HG03095 (cell line): Measurements from ENCODE around the gene CASR.

Source experiments
- ATAC-seq: cut with Tn5 transposase; IDR thresholded peaks from one replicate; pipeline ENCODE4 v1.9.1; 2021; ENCODE audit warnings: moderate library complexity; ENCODE audit not compliant: unreplicated experiment

Gene CASR

DNA sequence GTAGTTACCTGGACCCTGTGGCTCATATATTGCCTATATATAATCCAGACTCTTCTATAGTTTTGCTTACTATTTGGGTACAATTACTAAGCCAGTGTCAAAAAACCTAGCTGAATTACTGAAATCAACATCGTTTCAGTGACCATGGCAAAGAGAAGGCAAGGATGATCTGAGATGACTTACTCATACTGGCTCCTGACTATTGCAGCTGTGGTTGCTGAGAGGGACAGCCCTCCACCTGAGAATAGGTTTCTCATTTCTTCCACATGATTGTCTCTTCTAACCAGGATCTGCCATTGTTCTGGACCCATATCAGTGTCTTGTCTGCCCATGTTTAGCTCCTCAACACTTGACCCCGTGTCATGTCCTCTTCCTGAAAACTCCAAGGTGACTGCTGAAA lies 30.2 kb downstream of the CASR start:
- no peak for ATAC-seq

DNA sequence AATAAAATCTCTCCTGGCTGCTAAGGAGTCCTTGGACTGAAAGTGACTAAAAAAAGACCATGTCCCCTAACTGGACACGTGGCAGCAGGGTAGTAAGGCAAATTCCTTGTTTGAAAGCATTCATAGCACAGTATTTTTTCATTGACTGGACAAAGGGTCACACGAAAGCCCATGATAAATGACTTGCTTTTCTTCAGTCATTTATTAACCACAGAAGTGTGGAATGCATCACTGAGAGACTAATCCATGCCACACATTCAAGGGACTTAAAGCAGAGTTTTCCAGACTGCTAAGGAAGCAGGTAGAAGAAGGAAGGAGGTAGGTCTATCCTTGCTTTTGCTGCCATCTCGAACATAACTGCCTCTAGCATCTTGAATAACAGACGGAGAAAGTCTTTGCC lies 31.2 kb downstream of the CASR start:
- no peak for ATAC-seq

DNA sequence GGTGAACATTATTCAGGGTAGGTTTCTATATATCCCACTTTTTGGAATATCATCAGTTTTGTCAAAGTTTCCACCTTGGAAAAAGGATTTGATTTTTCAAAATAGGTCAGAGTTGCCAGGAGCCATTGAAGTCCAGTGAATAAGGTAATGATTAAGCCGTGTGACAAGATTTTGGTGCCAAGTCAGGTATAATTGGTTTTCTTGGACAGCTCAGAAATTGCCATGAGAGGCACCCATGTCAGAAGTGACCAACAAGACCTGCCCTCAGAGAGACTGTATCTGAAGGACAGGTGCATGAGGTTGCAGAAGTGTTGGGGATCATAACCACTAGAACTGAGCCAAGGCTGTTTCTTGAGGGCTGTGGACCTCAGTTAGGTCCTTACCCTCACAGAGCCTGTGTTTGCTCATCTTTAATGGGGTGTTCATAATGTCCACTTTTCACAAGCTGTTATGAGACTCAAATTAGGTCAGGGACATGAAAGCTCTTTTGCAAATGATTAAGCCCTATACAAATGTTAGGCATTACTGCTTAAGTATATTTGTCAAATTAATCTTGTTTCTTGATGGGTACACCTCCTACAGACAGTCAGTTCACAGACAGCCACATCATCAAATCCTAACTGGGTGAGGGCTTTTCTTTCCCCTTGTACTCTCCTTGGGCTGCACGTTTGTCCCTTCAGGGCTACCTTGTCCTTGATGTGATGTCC lies 32.3 kb downstream of the CASR start:
- ATAC-seq, result no peak

DNA sequence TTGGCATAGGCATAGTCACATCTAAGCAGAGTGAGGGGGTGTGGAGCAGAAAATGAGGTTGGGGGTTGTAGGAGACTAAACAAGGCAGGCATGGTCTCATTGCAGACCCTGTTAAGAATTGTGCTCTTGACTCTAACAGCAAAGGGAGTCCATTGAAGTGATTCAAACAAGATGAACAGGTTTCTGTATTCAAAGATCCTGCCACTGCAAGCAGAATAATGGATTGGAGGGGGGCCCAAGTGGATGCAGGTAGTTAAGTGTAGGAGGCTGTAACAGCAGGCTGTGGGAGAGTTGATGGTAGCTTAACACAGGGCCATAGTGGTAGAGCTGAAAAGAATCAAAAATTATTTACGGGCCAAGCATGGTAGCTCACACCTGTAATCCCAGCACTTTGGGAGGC lies 34.4 kb downstream of the CASR start:
- ATAC-seq, result no peak

DNA sequence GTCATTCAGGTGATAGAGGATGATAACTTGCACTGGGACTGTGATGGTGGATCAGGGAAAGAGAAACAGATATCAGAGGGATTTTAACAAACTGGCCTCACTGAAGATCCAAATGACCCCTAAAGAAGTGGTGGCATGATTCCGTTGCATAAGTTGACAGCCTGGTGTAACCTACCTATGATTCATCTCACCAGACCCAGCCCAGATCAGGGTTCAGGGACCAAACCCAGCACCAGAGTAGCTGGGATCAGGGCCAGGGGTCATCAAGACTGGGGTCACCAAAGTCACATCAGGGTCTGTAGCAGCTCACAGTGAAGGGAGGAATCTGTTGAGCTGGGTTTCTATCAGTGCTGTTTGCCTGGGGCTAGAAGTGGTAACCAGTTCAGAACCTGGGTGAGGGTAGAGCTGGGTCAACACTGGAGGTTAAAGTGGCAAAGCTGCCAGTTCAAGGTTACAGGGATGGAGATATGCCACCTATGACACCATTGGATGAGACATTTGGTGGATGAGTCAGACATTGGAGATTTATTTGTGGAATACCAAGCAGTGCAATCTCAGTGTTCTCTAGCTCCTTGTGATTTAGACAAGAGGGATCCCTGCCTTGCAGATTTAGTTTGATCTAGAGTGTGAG lies 35.9 kb downstream of the CASR start:
- ATAC-seq, result no peak

DNA sequence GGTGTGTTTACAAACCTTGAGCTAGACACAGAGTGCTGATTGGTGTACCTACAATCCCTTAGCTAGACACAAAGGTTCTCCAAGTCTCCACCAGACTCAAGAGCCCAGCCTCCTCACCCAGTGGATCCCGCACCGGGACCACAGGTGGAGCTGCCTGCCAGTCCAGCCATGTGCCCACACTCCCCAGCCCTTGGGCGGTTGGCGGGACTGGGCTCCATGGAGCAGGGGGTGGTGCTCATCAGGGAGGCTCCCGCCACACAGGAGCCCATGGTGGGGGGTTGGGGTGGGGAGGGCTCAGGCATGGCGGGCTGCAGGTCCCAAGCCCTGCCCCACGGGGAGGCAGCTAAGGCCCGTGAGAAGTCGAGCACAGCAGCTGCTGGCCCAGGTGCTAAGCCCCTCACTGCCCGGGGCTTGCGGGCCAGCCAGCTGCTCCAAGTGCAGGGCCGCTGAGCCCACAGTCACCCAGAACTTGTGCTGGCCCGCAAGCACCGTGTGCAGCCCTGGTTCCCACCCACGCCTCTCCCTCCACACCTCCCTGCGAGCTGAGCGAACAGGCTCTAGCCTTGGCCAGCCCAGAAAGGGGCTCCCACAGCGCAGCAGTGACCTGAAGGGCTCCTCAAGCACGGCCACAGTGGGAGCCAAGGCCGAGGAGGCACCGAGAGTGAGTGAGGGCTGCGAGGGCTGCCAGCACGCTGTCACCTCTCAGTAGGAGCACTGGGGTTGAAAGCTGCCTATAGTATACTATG lies 43.7 kb downstream of the CASR start:
- no peak for ATAC-seq

DNA sequence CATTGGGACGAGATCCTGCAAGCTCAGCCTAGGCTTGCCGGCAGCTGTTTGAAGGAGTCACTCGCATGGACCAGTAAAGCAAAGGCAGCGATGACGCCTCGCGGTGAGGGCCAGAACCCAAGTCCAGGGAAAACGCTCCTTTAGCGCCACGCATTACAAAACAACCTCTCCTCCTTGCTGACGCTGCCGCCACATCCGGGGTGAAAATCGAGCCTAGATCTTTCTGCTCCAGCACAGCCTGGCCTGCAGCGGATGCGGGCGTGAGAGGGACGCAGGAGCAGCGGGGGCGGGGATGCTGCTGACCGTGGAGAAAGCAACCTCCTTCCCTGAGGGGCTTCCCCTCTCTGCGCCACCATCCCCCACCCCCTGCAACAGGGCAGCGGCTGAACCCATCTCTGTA lies 46.7 kb downstream of the CASR start:
- no peak for ATAC-seq

DNA sequence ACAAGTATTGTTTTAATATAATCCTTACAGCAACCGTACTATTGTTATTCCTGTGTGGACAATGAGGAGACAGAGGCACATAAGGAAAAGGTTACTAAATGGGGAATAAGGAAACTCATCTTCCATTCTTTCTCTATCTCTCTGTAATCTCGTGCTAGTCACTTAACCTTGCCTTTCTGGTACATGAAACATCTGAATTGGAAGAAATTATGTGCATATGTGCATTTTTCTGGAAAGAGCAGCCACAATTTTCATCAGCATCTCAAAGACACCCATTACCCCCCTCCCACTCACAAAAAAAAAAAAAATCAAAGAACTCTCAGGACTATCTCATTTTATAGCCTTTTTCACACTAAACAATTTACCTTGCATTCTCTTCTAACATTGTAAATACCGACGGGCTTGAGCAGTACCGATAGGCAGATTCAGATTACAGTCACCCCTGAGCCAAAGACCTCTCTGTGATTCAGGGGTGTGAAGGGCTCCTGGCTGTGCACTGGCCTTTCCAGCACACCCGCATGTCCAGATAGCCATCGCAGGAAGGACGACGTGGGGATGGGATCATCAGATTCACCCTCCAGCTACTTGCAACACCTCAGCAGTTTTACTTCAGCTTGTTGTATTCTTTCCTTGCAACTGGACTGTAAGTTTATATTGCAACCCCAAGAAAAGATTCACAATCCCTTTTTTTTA lies 48.1 kb downstream of the CASR start:
- no peak for ATAC-seq

DNA sequence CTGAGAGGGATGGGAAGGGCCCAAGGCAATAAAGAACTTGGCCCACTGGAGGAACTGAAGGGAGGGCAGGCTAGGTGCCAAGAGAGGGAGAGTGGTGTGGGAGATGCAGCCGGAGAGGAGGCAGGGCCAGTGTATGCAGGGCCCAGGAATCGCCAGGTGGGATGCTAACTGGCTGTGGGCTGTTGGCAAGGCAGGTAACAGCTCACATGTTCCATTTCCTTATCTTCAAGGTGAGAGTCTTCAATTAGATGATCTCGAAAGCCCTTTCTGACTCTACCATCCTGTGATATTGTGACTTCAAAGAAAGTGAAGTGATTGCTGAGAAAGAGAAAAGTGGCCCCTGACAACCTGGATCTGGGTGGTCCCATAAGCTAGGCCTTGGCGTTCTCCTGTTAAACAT lies 49.0 kb downstream of the CASR start:
- ATAC-seq, result no peak

DNA sequence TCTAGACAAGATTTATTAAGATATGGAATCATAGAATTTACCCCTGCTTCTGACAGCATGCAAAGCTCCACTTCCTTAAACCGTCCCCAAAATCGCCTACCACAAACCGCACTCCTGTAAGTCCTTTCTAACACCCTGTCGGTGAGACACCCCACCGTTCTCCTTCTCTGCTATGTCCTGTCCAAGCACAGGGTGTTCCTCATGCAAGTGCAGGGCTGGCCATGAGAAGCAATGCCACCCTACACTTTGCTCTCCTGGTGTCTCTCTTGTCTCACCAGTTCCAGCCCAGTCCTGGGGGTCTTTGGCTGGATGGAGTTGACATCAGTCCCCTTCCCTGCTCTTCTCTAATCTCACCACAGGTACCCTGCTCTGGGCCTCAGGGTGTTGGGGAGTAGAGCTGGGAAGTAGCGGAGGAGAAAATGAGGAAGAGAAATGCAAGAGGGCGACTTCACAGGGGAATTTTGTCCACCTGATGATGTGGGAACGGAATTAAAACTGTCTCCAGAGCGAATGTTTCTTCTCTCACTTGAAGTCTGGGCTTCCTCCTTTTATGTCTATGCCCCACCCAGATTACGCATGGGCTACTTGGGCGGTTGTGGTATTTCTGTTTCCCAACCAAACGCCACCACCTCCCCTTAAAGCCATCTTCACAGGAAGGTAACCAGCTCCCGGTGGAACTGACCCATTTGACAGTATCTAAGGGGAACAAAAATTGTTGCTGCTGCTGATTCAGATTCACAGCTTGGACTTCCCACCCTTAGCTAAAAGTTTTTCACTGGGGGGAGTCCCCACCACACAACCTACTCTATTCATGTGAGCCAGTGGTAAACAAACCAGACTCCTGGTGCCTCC lies 49.9 kb downstream of the CASR start:
- peak; percentile 53 for ATAC-seq

DNA sequence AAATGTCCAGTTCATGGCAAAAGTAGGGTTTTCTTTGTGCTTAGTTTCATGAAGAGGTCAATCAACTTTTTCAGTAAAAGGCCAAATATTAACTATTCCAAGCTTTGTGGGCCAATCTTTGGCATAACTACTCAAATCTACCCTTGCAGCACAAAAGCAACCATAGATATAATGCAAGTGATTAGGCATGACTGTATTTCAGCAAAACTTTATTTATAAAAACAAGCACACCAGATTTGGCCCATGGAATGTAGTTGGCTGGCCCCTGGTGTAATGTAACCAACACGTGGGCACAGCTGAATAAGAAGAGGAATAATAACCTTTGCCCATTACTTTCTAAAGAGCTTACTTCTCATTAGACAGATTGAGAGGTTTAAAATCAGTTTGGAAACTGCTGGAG lies 50.6 kb downstream of the CASR start:
- ATAC-seq, result no peak

DNA sequence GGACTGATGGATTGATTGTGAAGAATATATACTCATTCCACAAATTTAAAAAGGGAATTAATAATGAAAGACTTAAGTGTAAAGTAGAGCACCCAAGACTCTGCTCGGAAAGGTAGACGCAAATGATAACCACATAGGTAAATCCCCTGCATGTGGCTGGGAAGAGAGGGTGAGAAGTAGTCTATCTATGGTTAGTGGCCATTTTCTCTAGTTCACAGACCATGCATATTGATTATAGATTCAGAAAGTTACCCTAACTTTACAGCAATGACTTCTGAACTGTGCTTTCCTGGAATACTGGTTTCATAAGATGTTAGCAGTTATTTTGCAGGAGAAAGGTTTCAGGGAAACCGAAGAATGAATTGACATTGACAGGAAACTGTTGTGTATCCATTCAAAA lies 51.7 kb downstream of the CASR start:
- ATAC-seq, result peak; percentile 51

DNA sequence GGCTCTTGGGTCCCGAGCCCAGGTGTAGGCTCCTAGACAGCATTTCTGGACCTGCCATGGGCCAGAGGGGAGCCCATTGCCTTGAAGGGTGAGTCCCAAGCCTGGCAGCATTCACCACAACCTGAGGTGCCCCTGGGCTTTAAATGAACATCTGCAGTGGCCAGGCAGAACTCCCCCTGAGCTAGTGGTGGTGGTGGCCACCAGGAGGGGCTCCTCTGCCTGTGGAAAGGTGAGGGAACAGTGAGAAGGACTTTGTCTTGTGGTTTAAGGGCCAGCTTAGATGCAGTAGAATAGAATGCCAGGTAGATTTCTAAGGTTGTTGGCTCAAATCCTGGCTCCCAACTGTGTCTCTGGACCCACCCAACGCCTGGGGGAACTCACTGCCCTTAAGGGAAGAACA lies 55.6 kb downstream of the CASR start:
- ATAC-seq, result no peak

DNA sequence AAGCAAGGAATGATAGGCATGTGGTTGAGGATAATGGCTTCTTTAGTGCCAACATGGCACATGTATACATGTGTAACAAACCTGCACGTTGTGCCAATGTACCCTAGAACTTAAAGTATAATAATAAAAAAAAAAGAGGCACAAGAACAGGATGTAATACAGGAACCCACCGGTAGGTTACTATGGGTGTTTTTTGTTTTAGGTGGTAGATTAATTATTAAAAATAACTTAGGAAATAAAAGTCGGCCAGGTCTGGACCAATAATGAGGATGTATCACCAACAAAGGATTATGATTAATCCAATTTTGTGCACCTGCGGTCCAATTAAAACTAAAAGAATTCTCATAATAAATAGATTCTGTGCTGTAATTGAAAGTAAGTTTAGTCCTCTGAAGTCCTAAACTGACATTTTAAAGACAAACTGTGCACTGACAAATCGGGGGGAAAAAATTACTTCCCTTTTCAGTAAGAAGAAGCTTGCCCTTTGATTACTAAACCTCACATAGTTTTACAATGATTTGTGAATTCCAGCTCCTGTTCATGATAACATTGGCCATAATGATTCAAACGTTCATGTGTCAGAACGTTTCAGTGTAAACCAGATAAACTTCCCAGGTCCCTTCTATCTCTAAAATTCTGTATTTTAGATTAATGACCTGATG lies 62.2 kb downstream of the CASR start:
- no peak for ATAC-seq

DNA sequence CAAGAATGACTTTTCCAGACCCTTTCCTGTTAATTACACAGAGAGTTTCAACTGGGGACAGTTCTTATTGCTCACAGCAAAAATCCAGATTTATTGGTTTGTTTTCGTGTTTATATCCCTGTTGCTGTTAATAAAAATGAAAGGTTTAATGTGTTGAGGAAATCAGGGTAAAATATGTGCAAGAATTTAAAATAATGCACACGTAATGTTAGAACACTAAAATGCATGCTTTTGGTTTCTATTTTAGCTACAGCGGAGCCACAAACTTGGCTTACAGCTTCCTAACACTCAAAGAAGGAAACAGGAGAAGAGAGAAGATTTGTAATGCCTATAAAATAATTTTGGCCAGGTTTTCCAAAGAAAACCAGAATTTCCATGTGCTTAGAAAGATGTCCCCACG lies 62.7 kb downstream of the CASR start:
- ATAC-seq, result no peak

DNA sequence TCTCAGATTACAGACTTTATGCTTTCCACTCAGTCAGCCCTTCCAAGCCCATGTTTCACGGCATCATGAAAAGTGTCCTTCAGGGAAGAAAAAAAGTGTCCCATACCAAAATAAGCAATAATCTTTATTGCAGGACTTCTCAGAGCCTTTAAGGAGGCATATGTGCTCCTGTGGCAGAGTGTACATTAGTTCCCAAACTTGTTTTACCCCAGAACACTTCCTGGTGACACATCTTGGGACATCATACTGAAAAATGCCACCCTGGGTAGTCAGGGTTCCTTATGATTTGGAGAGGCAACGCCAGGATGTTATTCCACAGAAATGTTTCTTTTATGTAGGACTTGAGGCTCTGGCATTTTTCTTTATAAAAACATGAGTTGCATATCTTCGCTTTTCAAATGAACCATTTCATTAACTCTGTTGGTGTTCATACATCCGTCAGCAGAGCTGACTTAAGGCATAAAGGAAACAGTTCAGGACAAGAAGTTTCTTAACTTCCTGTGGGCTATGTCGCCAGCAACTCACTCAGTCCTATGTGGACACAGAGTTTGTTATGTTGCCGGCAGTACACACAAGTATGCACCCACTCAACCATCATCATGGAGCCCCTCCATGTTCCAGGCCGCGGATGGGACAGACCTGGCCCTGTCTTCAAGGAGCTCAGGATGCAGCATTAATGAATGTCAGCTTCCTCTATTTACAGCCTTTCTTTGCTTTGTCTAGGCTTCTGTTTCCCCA lies 63.8 kb downstream of the CASR start:
- ATAC-seq, result no peak

DNA sequence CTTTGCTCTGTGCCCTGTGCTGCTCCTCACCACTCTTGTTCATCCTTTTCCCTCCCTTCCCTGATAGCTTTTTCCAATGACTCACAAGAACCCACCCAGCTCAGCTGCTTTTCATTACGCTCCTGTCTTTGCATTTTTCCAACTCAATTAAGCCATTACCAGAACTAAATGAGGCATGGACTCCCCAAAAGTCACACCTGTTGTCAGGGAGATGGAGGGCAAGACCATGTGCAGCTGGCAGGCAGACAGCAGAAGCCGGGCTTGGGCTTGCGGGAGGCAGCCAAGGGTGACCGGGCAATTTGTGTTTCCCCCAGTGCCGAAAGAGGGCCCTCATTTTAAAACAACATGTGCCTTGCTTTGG lies 64.3 kb downstream of the CASR start:
- ATAC-seq, result no peak

DNA sequence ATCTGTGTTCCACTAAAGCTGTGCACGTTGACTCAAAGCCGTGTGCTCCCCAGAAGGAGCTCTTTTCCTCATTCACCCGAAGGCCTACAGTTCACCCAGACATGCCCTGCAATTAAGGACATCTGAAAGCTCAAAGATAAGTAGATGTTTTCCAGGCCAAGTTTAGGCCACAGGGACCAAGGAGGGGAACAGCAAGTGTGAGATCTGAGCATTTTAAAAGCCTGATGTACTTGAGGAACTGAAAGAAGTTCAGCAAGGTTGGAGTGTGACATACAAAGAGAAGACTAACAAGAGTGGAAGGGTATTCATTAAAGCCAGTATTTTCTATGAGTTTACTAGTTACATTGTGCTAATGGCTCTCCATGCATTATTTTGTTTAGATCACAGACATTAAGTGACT lies 68.0 kb downstream of the CASR start:
- ATAC-seq, result no peak

DNA sequence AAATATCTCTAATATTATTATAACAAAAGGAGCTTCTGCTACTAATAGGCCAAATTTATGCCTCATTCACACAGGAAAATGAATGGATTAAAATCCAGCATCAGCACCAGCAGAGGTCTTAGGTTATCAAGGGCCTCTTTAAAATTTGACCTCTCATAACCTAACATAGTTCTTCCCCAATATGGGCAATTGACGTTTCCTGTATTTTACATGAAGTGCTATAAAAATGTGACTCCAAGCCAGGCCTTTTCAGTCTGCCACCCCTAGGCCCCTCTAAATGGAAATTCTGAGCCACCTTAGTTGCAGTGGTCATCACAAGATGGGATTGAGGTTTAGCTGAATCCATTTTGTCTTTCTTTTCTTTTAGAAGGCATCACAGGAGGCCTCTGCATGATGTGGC lies 70.1 kb downstream of the CASR start:
- ATAC-seq, result no peak
